Glomerular visceral epithelial cell (primary cell): ENCODE data around the gene PRKG2.

Experiments
- DNase-seq: peaks from one replicate; pipeline ENCODE4 v3.0.0-alpha.2; 2016; ENCODE audit errors: extremely low spot score

The PRKG2 gene

GRCh38 chr4:81039351-81039972 lies 175.6 kb downstream of the PRKG2 start:
- DNase-seq: no peak

- no peak for DNase-seq
Measured at GRCh38 chr4:81038636-81039350, 176.2 kb downstream of the PRKG2 start.
